ENCODE data around the gene CENPF. TPM values are rescaled to one million over a fixed set of nuclear protein-coding genes. Genes with fewer than 3 reads are reported as not detected.

CENPF gene
- total and polyA plus RNA-seq, 2 donors from 2014 or later = 0.39 to 3.3 TPM

DNA sequence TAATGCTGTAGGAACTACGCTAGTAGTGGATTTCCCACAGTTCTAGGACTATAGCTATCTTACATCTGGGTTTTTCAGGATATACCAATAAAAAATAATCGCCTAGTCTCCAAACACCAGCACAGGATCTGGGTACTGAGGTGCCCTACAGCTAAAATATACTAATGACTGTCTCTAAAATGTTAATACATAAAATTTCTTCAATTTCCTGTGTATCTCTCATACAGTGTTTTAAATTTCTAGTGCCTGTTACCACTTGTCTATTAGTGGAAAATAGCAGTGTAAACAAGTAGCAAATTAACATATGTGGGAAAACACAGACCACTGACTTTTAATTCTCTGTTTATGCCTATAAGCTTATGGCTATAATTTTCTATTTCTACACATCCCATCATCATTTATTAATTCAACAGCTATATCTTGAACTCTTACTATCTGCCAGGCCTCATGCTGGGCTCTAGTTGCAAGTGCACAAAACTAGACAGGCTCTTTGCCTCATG, 35.5 kb upstream of the CENPF start:
- H3K27me3 ChIP-seq (ENCODE audit: control insufficient read depth, insufficient read depth, low read length) = no peaks in the 10 kb centered on the region
- H3K9ac ChIP-seq (ENCODE audit: low read length in 3 of 3) = no peak overlapping the region
- intact Hi-C loops (cut with DNase I) = no loop called here
- no peak for FAIRE-seq
- no peak overlapping the region for H3K27ac ChIP-seq (ENCODE audit: low read depth in 2 of 2, low read length in 2 of 2)
- TF ChIP-seq CTCF (IDR thresholded peaks at IDR 0.05; ENCODE audit: borderline replicate concordance, extremely low read depth, insufficient read depth) = no peak
- no peaks in the 10 kb centered on the region for H3K9me3 ChIP-seq (ENCODE audit: control insufficient read depth in 2 of 3, insufficient read depth in 1 of 3, low read length in 3 of 3)
- H3K36me3 ChIP-seq (ENCODE audit: control insufficient read depth in 2 of 3, insufficient read depth in 3 of 3, low read length in 3 of 3) = no peaks in the 10 kb centered on the region
- no peaks in the 10 kb centered on the region for H3K4me1 ChIP-seq (ENCODE audit: control insufficient read depth in 2 of 3, insufficient read depth in 2 of 3, low read depth in 1 of 3, low read length in 3 of 3)
- H3K4me3 ChIP-seq (ENCODE audit: low read length in 3 of 3) = no peak overlapping the region
- no peak for DNase-seq

GRCh38 chr1:214568328-214568727, 34.7 kb upstream of the CENPF start:
- TF ChIP-seq CTCF (IDR thresholded peaks at IDR 0.05; ENCODE audit: borderline replicate concordance, extremely low read depth, insufficient read depth) = no peak
- Histone ChIP-seq H3K9me3 (ENCODE audit: control insufficient read depth in 2 of 3, insufficient read depth in 1 of 3, low read length in 3 of 3) (no peaks in the 10 kb centered on the region), H3K4me1 (ENCODE audit: control insufficient read depth in 2 of 3, insufficient read depth in 2 of 3, low read depth in 1 of 3, low read length in 3 of 3) (peaks cover 0 to 3% (median 0%) of the 10 kb centered on the region in 3 donors), H3K36me3 (ENCODE audit: control insufficient read depth in 2 of 3, insufficient read depth in 3 of 3, low read length in 3 of 3) (no peaks in the 10 kb centered on the region), H3K4me3 (ENCODE audit: low read length in 3 of 3) (no peak overlapping the region), H3K9ac (ENCODE audit: low read length in 3 of 3) (no peak overlapping the region), H3K27me3 (ENCODE audit: control insufficient read depth, insufficient read depth, low read length) (no peaks in the 10 kb centered on the region), H3K27ac (ENCODE audit: low read depth in 2 of 2, low read length in 2 of 2) (no peak overlapping the region)
- intact Hi-C loops (cut with DNase I) = no loop called here
- DNase-seq = no peak
- no peak for FAIRE-seq

- peaks cover 0 to 12% (median 0%) of the 10 kb centered on the region in 3 donors for H3K4me1 ChIP-seq (ENCODE audit: control insufficient read depth in 2 of 3, insufficient read depth in 2 of 3, low read depth in 1 of 3, low read length in 3 of 3)
- TF ChIP-seq CTCF (IDR thresholded peaks at IDR 0.05; ENCODE audit: borderline replicate concordance, extremely low read depth, insufficient read depth) = no peak
- FAIRE-seq = no peak
- no peak overlapping the region for H3K27ac ChIP-seq (ENCODE audit: low read depth in 2 of 2, low read length in 2 of 2)
- no peak overlapping the region for H3K9ac ChIP-seq (ENCODE audit: low read length in 3 of 3)
- H3K27me3 ChIP-seq (ENCODE audit: control insufficient read depth, insufficient read depth, low read length) = no peaks in the 10 kb centered on the region
- no peak for DNase-seq
- no peaks in the 10 kb centered on the region for H3K36me3 ChIP-seq (ENCODE audit: control insufficient read depth in 2 of 3, insufficient read depth in 3 of 3, low read length in 3 of 3)
- no peak overlapping the region for H3K4me3 ChIP-seq (ENCODE audit: low read length in 3 of 3)
- intact Hi-C loops (cut with DNase I) = no loop called here
- no peaks in the 10 kb centered on the region for H3K9me3 ChIP-seq (ENCODE audit: control insufficient read depth in 2 of 3, insufficient read depth in 1 of 3, low read length in 3 of 3)
These were observed 33.5 kb upstream of the CENPF start for GRCh38 chr1:214569357-214570004.

Measured in kidney (tissue), 14 donors.